Stimulated activated CD4-positive, alpha-beta T cell treated with anti-CD3 and anti-CD28 coated beads, Interleukin-12 subunit alpha, Interleukin-12 subunit beta, amount 100 ng/mL, for 48 hours (primary cell): ENCODE results near the gene DDHD1.

Experiments used
- DNase-seq, 3 donors: peaks; one replicate each; pipeline ENCODE4 v3.0.0-alpha.2; 2020; ENCODE audit warnings: low read depth in 2 of 3, low spot score in 1 of 3

The DDHD1 gene

GRCh38 chr14:53035336-53036210 is 117.5 kb downstream of the DDHD1 start:
- DNase-seq, result no peak

GRCh38 chr14:53034688-53035230 is 118.4 kb downstream of the DDHD1 start:
- DNase-seq, result no peak

- no peak for DNase-seq
These were observed 119.1 kb downstream of the DDHD1 start for GRCh38 chr14:53034036-53034435.

- no peak for DNase-seq
These were observed 120.2 kb downstream of the DDHD1 start for GRCh38 chr14:53032838-53033390.

- no peak for DNase-seq
These were observed 120.8 kb downstream of the DDHD1 start for GRCh38 chr14:53032161-53032803.

- DNase-seq, result no peak
These were observed 125.6 kb downstream of the DDHD1 start for GRCh38 chr14:53027562-53027961.

GRCh38 chr14:53027041-53027440 is 126.1 kb downstream of the DDHD1 start:
- DNase-seq, result no peak

- no peak for DNase-seq
These were observed 129.8 kb downstream of the DDHD1 start for GRCh38 chr14:53023325-53023724.

- DNase-seq, result no peak
These were observed 130.5 kb downstream of the DDHD1 start for GRCh38 chr14:53022593-53022992.

GRCh38 chr14:53020193-53020932 is 132.8 kb downstream of the DDHD1 start:
- no peak for DNase-seq

- no peak for DNase-seq
These were observed 133.7 kb downstream of the DDHD1 start for GRCh38 chr14:53019406-53019805.

- no peak for DNase-seq
These were observed 135.3 kb downstream of the DDHD1 start for GRCh38 chr14:53017837-53018236.

GRCh38 chr14:53016919-53017318 is 136.2 kb downstream of the DDHD1 start:
- DNase-seq, result no peak

GRCh38 chr14:53016491-53016890 is 136.6 kb downstream of the DDHD1 start:
- no peak for DNase-seq

GRCh38 chr14:53011053-53011462 is 142.1 kb downstream of the DDHD1 start:
- no peak for DNase-seq

GRCh38 chr14:53010193-53011040 is 142.7 kb downstream of the DDHD1 start:
- no peak for DNase-seq

GRCh38 chr14:53006931-53007562 is 146.1 kb downstream of the DDHD1 start:
- DNase-seq, result no peak

- DNase-seq, result no peak
These were observed 148.1 kb downstream of the DDHD1 start for GRCh38 chr14:53004976-53005375.

GRCh38 chr14:53003776-53004175 is 149.3 kb downstream of the DDHD1 start:
- DNase-seq, result no peak

- DNase-seq, result no peak
These were observed 150.5 kb downstream of the DDHD1 start for GRCh38 chr14:53002576-53002975.
